GM12878 (cell line): Measurements from ENCODE around the gene TMEM59. TPM values are rescaled to one million over a fixed set of nuclear protein-coding genes. Genes with fewer than 3 reads are reported as not detected.

Experiments used
- ATAC-seq: fragments of 200-7000 bp; cut with Tn5 transposase; 3 replicates; pipeline ENCODE4 v1.9.1; 2020; ENCODE audit warnings: mild to moderate bottlenecking, moderate library complexity
- BruUV-seq: library from RNA; stranded (reverse); fragments of 400-500 nt; replicated peaks from 2 replicates; lab custom pipeline; 2021; lab: Mats Ljungman, UMichigan
- CTCF ChIA-PET: fragments of 300-600 bp; sonication (Branson Sonifier 250); formaldehyde crosslinking; extraction: SDS; loops from one replicate; lab custom pipeline; 2021; ENCODE audit warnings: inconsistent platforms; lab: Yijun Ruan, JAX
- POLR2A ChIA-PET: fragments of 350-600 bp; formaldehyde crosslinking; extraction: SDS; loops from one replicate; lab custom pipeline; 2021; ENCODE audit warnings: inconsistent platforms; lab: Charles Lee
- RAD21 ChIA-PET: fragments of 300-600 bp; sonication (Branson Sonifier 250); formaldehyde crosslinking; loops from one replicate; lab custom pipeline; 2023; ENCODE audit warnings: antibody characterized with exemption; ENCODE audit not compliant: unreplicated experiment; lab: Charles Lee
- SMC1A ChIA-PET: fragments of 300-600 bp; sonication (Branson Sonifier 250); formaldehyde crosslinking; loops from one replicate; lab custom pipeline; 2023; ENCODE audit not compliant: unreplicated experiment, uncharacterized antibody; lab: Charles Lee
- DNase-seq: peaks from one replicate; pipeline ENCODE4 v3.0.0-alpha.2; 2011; ENCODE audit warnings: low read depth, low spot score
- FAIRE-seq: peaks from 3 replicates; lab custom pipeline; 2011; peaks lifted over from hg19 to GRCh38; lab: Jason Lieb, UNC
- H2AFZ ChIP-seq: 2 replicates; pipeline ENCODE4 v1.6.0; 2011; ENCODE audit warnings: low read depth, low read length, control low read depth; ENCODE audit not compliant: control insufficient read depth
- H3K27ac ChIP-seq: 2 replicates; pipeline ENCODE4 v1.5.1; 2011; ENCODE audit warnings: control low read depth; ENCODE audit not compliant: control insufficient read depth, insufficient read depth
- H3K27me3 ChIP-seq, 2 experiments: replicated peaks in 1 of 2; 2 replicates each; pipeline versions ENCODE4 v1.6.0 to v1.6.1; 2011; ENCODE audit warnings: low read length in 1 of 2; ENCODE audit not compliant: control insufficient read depth in 2 of 2, insufficient read depth in 2 of 2
- H3K36me3 ChIP-seq, 2 experiments: 2 replicates each; pipeline ENCODE4 v1.5.1; 2011; ENCODE audit warnings: low read length in 1 of 2; ENCODE audit not compliant: control insufficient read depth in 2 of 2, insufficient read depth in 2 of 2
- H3K4me1 ChIP-seq: 2 replicates; pipeline ENCODE4 v1.6.1; 2011; ENCODE audit warnings: mild to moderate bottlenecking, low read length, moderate library complexity, mixed read lengths; ENCODE audit not compliant: control insufficient read depth, insufficient read depth
- H3K4me2 ChIP-seq: 2 replicates; pipeline ENCODE4 v1.6.0; 2011; ENCODE audit warnings: control low read depth; ENCODE audit not compliant: control insufficient read depth, insufficient read depth
- H3K4me3 ChIP-seq: fragments of 200-600 bp; sonication (generic); 2 replicates; pipeline ENCODE4 v1.5.1; 2016
- H3K79me2 ChIP-seq: 2 replicates; pipeline ENCODE4 v1.6.0; 2011; ENCODE audit warnings: low read length; ENCODE audit not compliant: control insufficient read depth, insufficient read depth
- H3K9ac ChIP-seq: 2 replicates; pipeline ENCODE4 v1.8.0; 2011; ENCODE audit warnings: low read length, control low read depth, mixed read lengths; ENCODE audit not compliant: control insufficient read depth, insufficient read depth
- H3K9me3 ChIP-seq: replicated peaks from 3 replicates; pipeline ENCODE4 v1.5.1; 2011; ENCODE audit warnings: mild to moderate bottlenecking, low read length; ENCODE audit not compliant: control insufficient read depth, insufficient read depth
- H4K20me1 ChIP-seq: 2 replicates; pipeline ENCODE4 v1.6.0; 2011; ENCODE audit not compliant: control insufficient read depth, insufficient read depth
- BMI1 ChIP-seq: fragments of 450-650 bp; IDR thresholded peaks from 2 replicates; pipeline ENCODE4 v1.6.1; 2016; ENCODE audit warnings: mild to moderate bottlenecking, moderate library complexity, borderline replicate concordance
- EGR1 ChIP-seq, 2 experiments: IDR thresholded peaks; 1 replicate in 1 of 2; 2 replicates in 1 of 2; pipeline ENCODE4 v1.6.1; 2011 to 2012; ENCODE audit warnings: low read depth in 2 of 2, low read length in 2 of 2, borderline replicate concordance in 1 of 2, mild to moderate bottlenecking in 1 of 2, moderate library complexity in 1 of 2
- EZH2 ChIP-seq: IDR thresholded peaks from 2 replicates; pipeline ENCODE4 v1.6.1; 2012; ENCODE audit warnings: low read depth, mild to moderate bottlenecking, control low read depth, inconsistent platforms, low read length, borderline replicate concordance; ENCODE audit not compliant: control insufficient read depth
- JUND ChIP-seq: IDR thresholded peaks from 2 replicates; pipeline ENCODE4 v1.6.1; 2012; ENCODE audit warnings: low read depth, mild to moderate bottlenecking, low read length, improper control_type of control experiment, moderate library complexity
- MTA2 ChIP-seq: fragments of 450-650 bp; IDR thresholded peaks from 2 replicates; pipeline ENCODE4 v1.6.1; 2016; ENCODE audit warnings: low read depth, mild to moderate bottlenecking, moderate library complexity
- POLR2A ChIP-seq: IDR thresholded peaks from 2 replicates; pipeline ENCODE4 v1.6.1; 2011; ENCODE audit warnings: low read depth, mild to moderate bottlenecking, low read length
- TCF7 ChIP-seq: IDR thresholded peaks from 2 replicates; pipeline ENCODE4 v1.6.1; 2014; ENCODE audit warnings: antibody characterized with exemption, borderline replicate concordance
- WGBS: methylation state at CpG from one replicate; pipeline ENCODE4 v1.1.6; 2016; ENCODE audit warnings: low lambda C conversion rate; ENCODE audit not compliant: insufficient replicate concordance, insufficient coverage; ENCODE audit errors: missing lambda C conversion rate; 5-methylcytosine and 5-hydroxymethylcytosine counted together
- in situ Hi-C: fragments of 300-500 bp; cut with MboI; formaldehyde crosslinking; loops from 9 replicates; pipeline ENCODE4 v1.14.3; 2018; ENCODE audit warnings: mixed read lengths
- intact Hi-C: fragments of 100-400 bp; cut with micrococcal nuclease; formaldehyde crosslinking; loops from one replicate; pipeline ENCODE4 v1.14.2; 2022; ENCODE audit not compliant: unreplicated experiment
- polyA plus RNA-seq, 11 experiments: library from polyadenylated mRNA; depleted of rRNA in 4 of 11; unstranded in 6 of 11; stranded (reverse) in 5 of 11; fragments of >200 nt; fragmentation: Nextera tagmentation in 4 of 11; fragmentation: Illumina TruSeq in 1 of 11; extraction: Ambion mirVana in 4 of 11; extraction: Trizol in 1 of 11; gene quantifications; 1 replicate in 1 of 11; 2 replicates in 10 of 11; pipeline versions ENCODE4 v1.2.1 to v1.2.3, GENCODE V29; 2011 to 2016; ENCODE audit warnings: inconsistent platforms in 2 of 11, missing spikeins in 2 of 11, low read depth in 1 of 11
- total RNA-seq, 4 experiments: library from RNA; depleted of rRNA in 3 of 4; stranded (reverse); fragments of >200 nt in 3 of 4; fragmentation: Illumina TruSeq in 1 of 4; extraction: Trizol in 1 of 4; gene quantifications; 2 replicates each; pipeline versions ENCODE4 v1.2.1 to v1.2.3, GENCODE V29; 2013 to 2021
- TF ChIP-seq, protein P1 (sequence below): fragments of 450-650 bp; IDR thresholded peaks from 2 replicates; pipeline ENCODE4 v1.6.1; 2016; ENCODE audit warnings: mild to moderate bottlenecking
- TF ChIP-seq, protein P2 (sequence below): IDR thresholded peaks from 2 replicates; pipeline ENCODE4 v1.6.1; 2012; ENCODE audit warnings: low read depth, low read length, improper control_type of control experiment

The TMEM59 gene
- total and polyA plus RNA-seq, 10 of the 15 experiments (the other 5 are each of a cell fraction or from before 2014, with no cell fraction given), result 69.9 to 273 (median 111) TPM

DNA sequence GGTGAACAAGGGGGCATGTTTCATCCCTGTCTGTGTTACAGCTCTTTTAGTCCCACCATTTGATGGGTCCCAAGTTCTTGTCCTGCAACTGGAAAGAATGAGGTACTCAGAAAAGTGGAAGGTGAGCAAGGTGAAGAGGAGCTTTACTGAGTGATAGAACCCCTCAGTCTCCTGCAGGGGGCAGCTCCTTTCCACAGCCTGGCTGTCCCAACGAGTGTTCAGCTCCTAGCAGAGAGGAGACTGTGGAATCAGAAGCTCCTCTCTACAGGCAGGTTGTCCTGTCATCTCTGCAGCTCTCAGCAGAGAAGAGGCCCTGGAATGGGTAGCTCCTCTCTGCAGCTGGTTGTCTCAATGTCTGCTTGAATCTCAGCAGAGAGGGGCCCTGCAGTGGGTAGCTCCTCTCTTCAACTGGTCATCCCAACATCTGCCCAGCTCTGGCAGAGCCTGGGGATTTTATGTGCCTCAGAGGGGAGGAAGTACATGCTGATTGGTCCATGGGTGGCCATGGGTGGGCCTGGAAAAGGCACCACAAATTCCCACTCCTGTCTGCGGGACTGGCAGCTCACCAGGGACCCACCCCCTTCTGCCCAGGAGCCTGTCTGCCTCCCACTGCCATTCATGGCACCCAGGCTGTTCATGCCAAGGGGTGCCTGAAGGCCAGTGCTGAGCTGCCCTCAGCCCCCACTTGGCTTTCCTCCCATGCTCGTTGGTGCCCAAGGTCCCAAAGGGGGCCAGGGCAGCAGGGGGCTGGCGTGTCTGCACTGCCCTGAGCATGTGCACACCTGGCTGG is 60.7 kb downstream of the TMEM59 start:
- Histone ChIP-seq H3K9me3 (peaks cover 2% of the 10 kb centered on the region; the same call in 1 of the 3 replicates), H3K4me1 (no peaks in the 10 kb centered on the region), H3K4me2 (no peak overlapping the region), H3K27ac (no peak overlapping the region), H3K9ac (no peak overlapping the region), H2AFZ (no peak overlapping the region), H3K36me3 (no peaks in the 10 kb centered on the region), H4K20me1 (no peaks in the 10 kb centered on the region), H3K4me3 (no peak overlapping the region), H3K27me3 (no peaks in the 10 kb centered on the region), H3K79me2 (no peaks in the 10 kb centered on the region)
- ATAC-seq (no peak), FAIRE-seq (no peak), DNase-seq (no peak)
- in situ Hi-C loops (no loop called here), intact Hi-C loops (no loop called here)
- TF ChIP-seq BMI1 (no peak), EZH2 (no peak), TCF7 (no peak), EGR1 (IDR thresholded peaks at IDR 0.05; ENCODE audit: borderline replicate concordance in 1 of 2, low read depth in 2 of 2, low read length in 2 of 2) (no peak), MTA2 (no peak), POLR2A (no peak), JUND (no peak)
- TF ChIP-seq, protein P1, sequence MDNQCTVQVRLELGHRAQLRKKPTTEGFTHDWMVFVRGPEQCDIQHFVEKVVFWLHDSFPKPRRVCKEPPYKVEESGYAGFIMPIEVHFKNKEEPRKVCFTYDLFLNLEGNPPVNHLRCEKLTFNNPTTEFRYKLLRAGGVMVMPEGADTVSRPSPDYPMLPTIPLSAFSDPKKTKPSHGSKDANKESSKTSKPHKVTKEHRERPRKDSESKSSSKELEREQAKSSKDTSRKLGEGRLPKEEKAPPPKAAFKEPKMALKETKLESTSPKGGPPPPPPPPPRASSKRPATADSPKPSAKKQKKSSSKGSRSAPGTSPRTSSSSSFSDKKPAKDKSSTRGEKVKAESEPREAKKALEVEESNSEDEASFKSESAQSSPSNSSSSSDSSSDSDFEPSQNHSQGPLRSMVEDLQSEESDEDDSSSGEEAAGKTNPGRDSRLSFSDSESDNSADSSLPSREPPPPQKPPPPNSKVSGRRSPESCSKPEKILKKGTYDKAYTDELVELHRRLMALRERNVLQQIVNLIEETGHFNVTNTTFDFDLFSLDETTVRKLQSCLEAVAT, result no peak
- TF ChIP-seq, protein P2, sequence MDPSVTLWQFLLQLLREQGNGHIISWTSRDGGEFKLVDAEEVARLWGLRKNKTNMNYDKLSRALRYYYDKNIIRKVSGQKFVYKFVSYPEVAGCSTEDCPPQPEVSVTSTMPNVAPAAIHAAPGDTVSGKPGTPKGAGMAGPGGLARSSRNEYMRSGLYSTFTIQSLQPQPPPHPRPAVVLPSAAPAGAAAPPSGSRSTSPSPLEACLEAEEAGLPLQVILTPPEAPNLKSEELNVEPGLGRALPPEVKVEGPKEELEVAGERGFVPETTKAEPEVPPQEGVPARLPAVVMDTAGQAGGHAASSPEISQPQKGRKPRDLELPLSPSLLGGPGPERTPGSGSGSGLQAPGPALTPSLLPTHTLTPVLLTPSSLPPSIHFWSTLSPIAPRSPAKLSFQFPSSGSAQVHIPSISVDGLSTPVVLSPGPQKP, result no peak
- RAD21 ChIA-PET, result no interaction called here
- SMC1A ChIA-PET, result interaction anchor here (1.0 kb wide), 1 partner anchor 56 kb away, joined by 3 read pairs; no protein-coding TSS in a partner anchor
- no TSS peak for BruUV-seq
- CTCF ChIA-PET, result interaction anchor here (0.5 to 1.3 kb wide), 2 partner anchors 9 to 394 kb away, joined by 3 read pairs; no protein-coding TSS in a partner anchor
- POLR2A ChIA-PET, result no interaction called here
- WGBS, result 9% methylated on average over 4 of the region's 4 CpGs
